DOHH2 (cell line): ENCODE measurements around the gene ADCK2.

Experiments used
- CTCF ChIP-seq: fragments of 200-600 bp; sonication (generic); IDR thresholded peaks from one replicate; pipeline ENCODE4 v1.5.1; 2014; ENCODE audit warnings: antibody characterized with exemption, mild to moderate bottlenecking, low read depth, low read length; ENCODE audit not compliant: poor library complexity, severe bottlenecking
- EZH2phosphoT487 ChIP-seq: fragments of 200-600 bp; sonication (generic); IDR thresholded peaks from 2 replicates; pipeline ENCODE4 v1.6.1; 2017; ENCODE audit warnings: borderline replicate concordance, mild to moderate bottlenecking, antibody characterized with exemption, low read length, moderate library complexity, mixed read lengths

- no peak for TF ChIP-seq CTCF
- TF ChIP-seq EZH2phosphoT487, result no peak
Observed at GRCh38 chr7:140678816-140679130, 6.0 kb downstream of the ADCK2 start.
